Fibroblast of skin of abdomen (primary cell): ENCODE measurements around the gene GGNBP2.
"Not testable (repeated sequence)": the region's sequence is repeated elsewhere in the genome, so short reads cannot be mapped to it uniquely, and the experiment has no call there.

ENCODE experiments used
- DNase-seq: peaks from one replicate; pipeline ENCODE4 v3.0.0-alpha.2; 2013

GGNBP2 gene

GRCh38 chr17:36602924-36603384 is 58.2 kb downstream of the GGNBP2 start:
- DNase-seq = peak; percentile 70

DNA sequence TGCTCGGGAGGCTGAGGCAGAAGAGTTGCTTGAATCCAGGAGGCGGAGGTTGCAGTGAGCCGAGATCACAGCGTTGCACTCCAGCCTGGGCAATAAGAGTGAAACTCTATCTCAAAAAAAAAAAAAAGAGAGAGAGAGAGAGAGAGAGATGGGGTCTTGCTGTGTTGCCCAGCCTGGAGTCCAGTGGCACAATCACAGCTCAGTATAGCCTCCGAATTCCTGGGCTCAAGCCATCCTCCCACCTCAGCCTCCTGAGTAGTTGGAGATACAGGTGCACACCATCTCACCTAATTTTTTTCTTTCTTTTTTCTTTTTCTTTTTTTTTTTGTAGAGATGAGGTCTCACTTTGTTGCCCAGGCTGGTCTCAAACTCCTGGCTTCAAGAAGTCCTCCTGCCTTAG is 60.3 kb downstream of the GGNBP2 start:
- DNase-seq = not testable (repeated sequence)

GRCh38 chr17:36608280-36608679 is 63.6 kb downstream of the GGNBP2 start:
- no peak for DNase-seq

GRCh38 chr17:36608794-36609497 is 64.2 kb downstream of the GGNBP2 start:
- peak; percentile 65 for DNase-seq

GRCh38 chr17:36609498-36609862 is 64.8 kb downstream of the GGNBP2 start:
- DNase-seq = no peak

- DNase-seq = peak; percentile 22
Measured at GRCh38 chr17:36610474-36610873, 65.8 kb downstream of the GGNBP2 start.

DNA sequence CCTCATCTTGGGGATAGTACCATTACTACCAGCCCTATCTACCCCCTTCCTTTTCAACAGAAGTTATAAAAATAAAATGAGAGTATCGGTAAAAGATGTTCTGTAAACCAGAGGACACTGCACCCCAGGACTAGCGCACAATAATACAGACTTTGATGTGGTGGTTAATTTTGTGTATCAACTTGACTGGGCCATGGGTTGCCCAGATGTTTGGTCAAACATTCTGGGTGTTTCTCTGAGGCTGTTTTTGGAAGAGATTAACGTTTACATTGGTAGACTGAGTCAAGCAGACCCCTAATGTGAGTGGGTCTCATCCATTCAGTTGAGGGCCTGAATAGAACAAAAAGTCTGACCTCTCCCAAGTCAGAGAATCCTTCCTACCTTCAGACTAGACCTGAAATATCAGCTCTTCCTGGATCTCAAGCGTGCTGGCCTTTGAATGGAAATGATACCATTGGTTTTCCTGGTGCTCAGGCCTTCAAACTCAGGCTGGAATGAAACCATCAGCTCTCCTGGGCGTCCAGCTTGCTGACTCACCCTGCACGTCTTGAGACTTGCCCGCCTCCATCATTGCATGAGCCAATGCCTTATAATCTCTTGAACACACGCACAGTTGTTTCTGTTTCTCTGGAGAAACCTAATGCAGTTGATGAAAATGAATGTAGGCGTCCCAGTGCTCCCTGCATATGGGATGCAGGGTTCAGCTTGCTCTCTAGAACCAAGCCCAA is 66.8 kb downstream of the GGNBP2 start:
- DNase-seq = peak; percentile 58

GRCh38 chr17:36612323-36612722 is 67.6 kb downstream of the GGNBP2 start:
- no peak for DNase-seq

- DNase-seq = no peak
Measured at GRCh38 chr17:36613155-36613554, 68.4 kb downstream of the GGNBP2 start.

- no peak for DNase-seq
Measured at GRCh38 chr17:36614081-36614480, 69.4 kb downstream of the GGNBP2 start.

DNA sequence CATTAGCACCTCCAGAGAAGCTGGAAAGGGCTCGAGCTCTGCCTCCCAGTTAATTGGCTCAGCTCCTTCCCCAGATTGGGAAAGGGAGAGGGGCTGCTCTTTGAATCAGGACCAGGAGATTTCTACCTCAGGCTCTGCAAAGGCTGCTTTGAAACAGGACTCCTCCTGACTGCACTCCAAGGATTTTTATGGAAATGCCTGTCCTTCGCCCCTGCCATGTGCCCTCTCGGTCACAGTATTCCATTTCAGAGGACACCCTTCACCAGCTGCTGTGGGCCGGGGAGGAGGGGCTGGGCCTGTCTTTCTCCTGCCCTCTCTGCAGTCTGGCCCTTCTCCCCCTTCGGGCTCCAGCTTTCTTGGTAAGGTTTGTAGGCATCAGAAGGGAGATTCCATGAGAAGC is 70.2 kb downstream of the GGNBP2 start:
- no peak for DNase-seq

DNA sequence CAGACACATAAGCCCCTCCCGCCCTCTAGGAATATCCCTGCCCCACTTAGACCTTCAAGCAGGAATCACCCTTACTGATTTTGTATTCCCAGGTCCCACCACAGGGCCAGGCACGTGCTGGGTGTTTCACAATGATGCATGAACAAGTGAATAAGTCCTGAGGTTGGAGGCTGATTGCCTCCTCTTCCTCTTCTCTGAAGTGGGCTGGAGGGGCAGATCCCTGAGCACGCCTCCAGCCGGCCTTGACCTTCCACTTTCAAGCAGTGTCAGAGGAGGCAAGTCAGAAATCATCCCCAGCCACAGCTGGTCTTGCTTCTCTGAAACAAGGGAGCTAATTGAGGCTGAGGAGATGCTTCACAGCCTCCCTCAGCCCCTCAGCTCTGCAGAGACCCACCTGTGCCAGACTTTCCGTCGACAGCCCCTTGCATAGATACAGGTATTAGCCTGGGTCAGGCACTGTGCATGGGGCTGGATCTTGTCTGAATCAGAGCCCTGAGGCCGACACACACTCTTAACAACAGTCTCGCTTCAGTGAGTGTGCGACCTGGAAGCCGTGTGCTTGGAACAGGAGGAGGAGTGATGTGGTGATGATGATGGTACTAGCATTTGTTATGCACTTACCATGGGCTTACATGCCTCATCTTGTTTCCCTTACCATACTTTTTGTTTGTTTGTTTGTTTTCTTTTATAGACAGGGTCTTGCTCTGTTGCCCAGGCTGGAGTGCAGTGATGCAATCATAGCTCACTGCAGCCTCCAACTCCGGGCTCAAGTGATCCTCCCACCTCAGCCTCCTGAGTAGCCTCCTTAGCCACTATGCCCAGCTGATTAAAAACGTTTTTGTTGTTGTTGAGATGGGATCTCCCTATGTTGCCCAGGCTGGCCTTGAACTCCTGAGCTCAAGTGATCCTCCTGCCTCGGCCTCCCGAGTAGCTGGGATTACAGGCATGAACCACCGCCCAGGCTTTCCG is 71.6 kb downstream of the GGNBP2 start:
- DNase-seq = no peak

DNA sequence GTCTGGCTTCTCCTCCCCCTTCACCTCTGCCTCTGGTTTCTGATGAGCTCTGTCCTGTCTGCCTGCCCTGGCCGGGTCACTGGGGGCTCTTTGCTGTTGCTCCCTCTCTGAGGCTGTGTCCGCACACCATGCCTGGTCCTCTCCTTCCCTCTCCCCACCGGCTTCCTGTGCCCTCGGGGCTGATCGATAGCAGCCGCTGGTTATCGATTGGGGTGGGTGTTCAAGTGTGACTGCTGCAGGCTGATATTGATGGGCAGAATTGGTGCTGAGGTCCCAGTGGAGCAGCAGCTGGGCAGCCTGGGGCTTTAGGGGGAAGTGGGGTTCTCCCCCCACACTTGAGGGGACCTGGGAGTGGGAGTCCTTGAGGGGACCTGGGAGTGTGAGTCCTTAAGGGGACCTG is 73.1 kb downstream of the GGNBP2 start:
- no peak for DNase-seq

DNA sequence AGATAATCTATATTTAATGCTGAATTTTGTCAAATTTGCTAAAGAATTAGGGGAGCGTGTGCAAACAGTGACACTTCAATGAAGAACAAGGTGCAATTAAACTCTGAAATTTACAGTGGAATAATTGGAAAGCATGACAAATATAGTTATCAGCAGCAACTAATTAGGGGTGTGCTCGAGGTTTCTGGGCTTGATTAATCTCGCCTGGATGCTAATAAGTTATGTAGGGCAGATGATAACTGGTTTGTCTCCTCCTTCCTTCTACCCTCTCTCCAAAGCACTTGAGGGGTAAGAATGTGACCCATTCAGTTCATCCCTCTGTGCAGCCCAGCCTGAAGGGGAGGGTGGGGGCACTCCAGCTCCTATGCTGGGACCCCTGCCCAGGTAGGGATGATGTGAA is 78.6 kb downstream of the GGNBP2 start:
- DNase-seq = no peak

DNA sequence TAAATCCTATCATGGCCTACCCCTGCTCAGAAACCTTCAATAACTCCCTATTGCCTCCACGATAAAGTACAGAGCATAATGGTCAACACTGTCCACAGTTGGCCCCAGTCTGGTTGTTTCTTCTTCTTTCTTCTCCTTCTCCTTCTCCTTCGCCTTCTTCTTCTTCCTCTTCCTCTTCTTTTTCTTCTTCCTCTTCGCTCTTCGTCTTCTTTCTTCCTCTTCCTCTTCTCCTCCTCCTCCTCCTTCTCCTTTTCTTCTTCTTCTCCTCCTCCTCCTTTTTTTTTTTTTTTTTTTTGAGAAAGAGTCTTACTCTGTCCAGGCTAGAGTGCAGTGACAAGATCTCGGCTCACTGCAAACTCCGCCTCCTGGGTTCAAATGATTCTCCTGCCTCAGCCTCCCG is 80.5 kb downstream of the GGNBP2 start:
- no peak for DNase-seq

- no peak for DNase-seq
Measured at GRCh38 chr17:36627101-36627500, 82.4 kb downstream of the GGNBP2 start.

DNA sequence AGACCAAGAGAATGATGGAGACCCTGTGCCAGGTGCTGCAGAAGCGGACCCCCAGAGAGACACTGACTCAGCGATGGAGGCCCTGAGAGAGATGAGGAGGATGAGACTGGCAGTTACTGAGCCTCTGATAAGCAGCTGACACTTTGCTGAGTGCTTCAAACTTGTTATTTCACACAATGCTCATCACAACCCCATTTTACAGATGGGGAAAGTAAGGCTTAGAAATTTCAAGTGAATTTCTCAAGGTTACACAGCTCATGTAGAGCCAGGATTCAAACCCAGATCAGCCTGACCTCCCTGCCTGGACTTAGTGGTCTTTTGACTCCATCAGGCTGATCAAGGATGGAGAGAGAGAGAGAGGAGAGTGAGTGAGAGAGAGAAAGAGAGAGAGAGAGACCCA is 83.9 kb downstream of the GGNBP2 start:
- no peak for DNase-seq

- DNase-seq = peak; percentile 49
Measured at GRCh38 chr17:36629252-36629847, 84.6 kb downstream of the GGNBP2 start.

- no peak for DNase-seq
Measured at GRCh38 chr17:36629970-36630502, 85.3 kb downstream of the GGNBP2 start.

DNA sequence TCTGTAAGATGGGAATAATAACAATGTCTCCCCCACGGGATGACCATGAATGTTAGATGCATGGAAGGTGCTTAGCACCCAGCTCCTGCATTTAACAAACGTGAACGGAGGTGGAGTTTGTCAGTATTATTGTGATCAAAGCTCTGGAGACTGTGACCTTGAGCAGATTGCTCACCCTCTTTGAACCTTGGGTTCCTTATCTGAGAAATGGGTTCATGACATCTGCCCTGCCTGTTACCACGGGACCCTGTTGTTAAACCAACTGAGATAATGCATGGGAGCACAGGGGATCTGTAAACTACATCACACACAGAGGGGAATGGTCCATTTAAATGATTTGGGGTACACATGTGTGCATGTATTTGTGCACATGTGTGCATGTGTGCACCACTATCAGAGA is 86.3 kb downstream of the GGNBP2 start:
- DNase-seq = no peak

GRCh38 chr17:36632916-36633771 is 88.4 kb downstream of the GGNBP2 start:
- DNase-seq = no peak
